ENCODE measurements around the gene PPP1R2.
"Not testable (repeated sequence)": the region's sequence is repeated elsewhere in the genome, so short reads cannot be mapped to it uniquely, and the experiment has no call there.

Gene PPP1R2

GRCh38 chr3:195531683-195532082 is 11.4 kb downstream of the PPP1R2 start:
- TF ChIP-seq CTCF (IDR thresholded peaks at IDR 0.05; ENCODE audit: insufficient read depth, low read depth, low read length, missing control alignments) = no peak

DNA sequence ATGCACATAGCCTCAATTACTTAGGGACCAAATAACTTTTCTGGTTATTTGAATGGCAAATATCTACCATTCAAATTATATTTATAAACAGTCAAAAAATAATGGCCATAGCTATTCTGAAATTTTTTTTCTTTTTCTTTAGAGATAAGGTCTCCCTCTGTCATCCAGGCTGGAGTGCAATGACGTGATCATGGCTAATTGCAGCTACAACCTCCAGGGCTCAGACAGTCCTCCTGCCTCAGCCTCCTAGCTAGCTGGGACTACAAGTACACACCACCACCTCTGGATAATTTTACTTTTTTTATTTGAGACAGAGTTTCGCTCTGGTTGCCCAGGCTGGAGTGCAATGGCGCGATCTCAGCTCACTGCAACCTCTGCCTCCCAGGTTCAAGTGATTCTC is 16.6 kb downstream of the PPP1R2 start:
- no peak overlapping the region for H3K4me3 ChIP-seq (ENCODE audit: low read length)
- TF ChIP-seq CTCF (IDR thresholded peaks at IDR 0.05; ENCODE audit: insufficient read depth, low read depth, low read length, missing control alignments) = no peak
- DNase-seq (ENCODE audit: low read depth) = no peak

More at GRCh38 chr3:195531683-195532082, 11.4 kb downstream of the PPP1R2 start:
- no peak overlapping the region for H3K4me3 ChIP-seq (ENCODE audit: low read length)
- DNase-seq (ENCODE audit: low read depth) = no peak

- TF ChIP-seq CTCF (IDR thresholded peaks at IDR 0.05; ENCODE audit: insufficient read depth, low read depth, low read length, missing control alignments) = no peak
- DNase-seq (ENCODE audit: low read depth) = no peak
- H3K4me3 ChIP-seq (ENCODE audit: low read length) = no peak overlapping the region
Measured at GRCh38 chr3:195524171-195524896, 18.8 kb downstream of the PPP1R2 start.

- no peak overlapping the region for H3K4me3 ChIP-seq (ENCODE audit: low read length)
- peak; percentile 30 for DNase-seq (ENCODE audit: low read depth)
- TF ChIP-seq CTCF (IDR thresholded peaks at IDR 0.05; ENCODE audit: insufficient read depth, low read depth, low read length, missing control alignments) = peak; percentile 37
Measured at GRCh38 chr3:195522254-195523023, 20.7 kb downstream of the PPP1R2 start.

GRCh38 chr3:195517030-195517429 is 26.1 kb downstream of the PPP1R2 start:
- H3K4me3 ChIP-seq (ENCODE audit: low read length) = no peak overlapping the region
- TF ChIP-seq CTCF (IDR thresholded peaks at IDR 0.05; ENCODE audit: insufficient read depth, low read depth, low read length, missing control alignments) = no peak
- DNase-seq (ENCODE audit: low read depth) = no peak

DNA sequence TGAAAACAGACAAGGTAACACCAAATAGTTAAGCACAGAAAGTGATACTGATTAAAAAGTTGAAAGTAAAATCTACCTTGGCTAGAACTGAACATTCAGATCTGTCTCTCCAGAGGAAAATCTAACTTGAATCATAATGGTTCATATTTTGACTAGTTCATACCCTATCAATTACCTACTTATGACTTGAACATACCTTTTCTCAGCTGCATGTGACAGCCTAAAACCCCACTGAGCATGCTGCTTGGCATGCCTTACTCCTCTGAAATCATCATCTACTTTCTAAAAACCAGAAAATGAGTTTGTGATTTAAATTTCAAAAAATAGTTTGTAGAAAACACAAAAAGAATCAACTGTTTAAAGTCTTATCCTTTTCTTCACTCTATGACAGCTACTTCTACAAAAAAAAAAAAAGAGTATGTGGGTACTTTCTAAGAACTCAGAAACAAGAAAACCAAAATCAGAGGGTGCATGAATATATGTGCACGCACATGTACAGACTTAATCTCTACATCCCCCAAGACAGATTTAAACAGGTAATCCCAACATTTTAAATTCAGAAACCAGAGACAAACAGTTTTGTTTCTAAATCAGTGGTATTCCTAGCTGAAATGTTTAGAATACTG is 28.4 kb downstream of the PPP1R2 start:
- DNase-seq (ENCODE audit: low read depth); H3K4me3 ChIP-seq (ENCODE audit: low read length): not testable (repeated sequence)

DNA sequence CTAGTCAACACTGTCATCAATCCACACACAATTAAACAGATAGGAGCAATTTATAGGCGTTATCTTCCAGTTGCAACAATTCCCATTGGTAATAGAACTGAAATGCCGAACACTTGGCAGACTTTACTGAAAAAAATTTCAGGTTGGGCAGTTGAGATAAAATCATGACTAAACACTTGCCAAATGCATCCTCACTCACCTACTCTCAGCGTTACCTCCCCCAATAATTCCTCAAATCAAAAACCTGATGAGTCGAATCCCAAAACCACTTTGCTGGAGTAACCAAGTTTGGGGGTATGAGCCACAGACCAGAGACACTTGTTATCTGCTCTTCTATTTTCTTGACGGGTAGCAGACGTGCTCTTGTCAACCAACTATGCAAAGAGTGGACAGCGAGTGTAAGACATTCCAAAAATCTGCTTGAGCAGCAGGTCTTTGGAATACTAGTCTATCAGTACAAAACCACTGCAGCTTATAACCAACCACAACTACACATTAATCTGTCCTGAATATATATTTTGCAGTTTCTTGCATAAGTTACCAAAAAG is 30.3 kb downstream of the PPP1R2 start:
- DNase-seq (ENCODE audit: low read depth) = no peak
- TF ChIP-seq CTCF (IDR thresholded peaks at IDR 0.05; ENCODE audit: insufficient read depth, low read depth, low read length, missing control alignments) = no peak
- no peak overlapping the region for H3K4me3 ChIP-seq (ENCODE audit: low read length)
